BE2C (cell line): ENCODE data around the gene LRCH2.
"Not testable (repeated sequence)": the region's sequence is repeated elsewhere in the genome, so short reads cannot be mapped to it uniquely, and the experiment has no call there.

Experiments
- DNase-seq: peaks from one replicate; pipeline ENCODE4 v3.0.0-alpha.2; 2020
- H3K27me3 ChIP-seq: fragments of 250-450 bp; sonication (Bioruptor Pico); 2 replicates; pipeline ENCODE4 v1.5.1; 2020; ENCODE audit warnings: mild to moderate bottlenecking
- H3K36me3 ChIP-seq: fragments of 250-450 bp; sonication (Bioruptor Pico); 2 replicates; pipeline ENCODE4 v1.5.1; 2020; ENCODE audit warnings: mild to moderate bottlenecking
- H3K4me1 ChIP-seq: fragments of 250-450 bp; sonication (Bioruptor Pico); 2 replicates; pipeline ENCODE4 v1.5.1; 2020
- H3K4me3 ChIP-seq: 2 replicates; pipeline ENCODE4 v1.5.1; 2011; ENCODE audit warnings: low read depth, low read length
- H3K9me3 ChIP-seq: fragments of 250-450 bp; sonication (Bioruptor Pico); 2 replicates; pipeline ENCODE4 v1.5.1; 2020
- TF ChIP-seq, protein P1 (sequence below): IDR thresholded peaks from 2 replicates; pipeline ENCODE4 v1.5.1; 2012; ENCODE audit warnings: mild to moderate bottlenecking, low read depth, low read length

Gene LRCH2

DNA sequence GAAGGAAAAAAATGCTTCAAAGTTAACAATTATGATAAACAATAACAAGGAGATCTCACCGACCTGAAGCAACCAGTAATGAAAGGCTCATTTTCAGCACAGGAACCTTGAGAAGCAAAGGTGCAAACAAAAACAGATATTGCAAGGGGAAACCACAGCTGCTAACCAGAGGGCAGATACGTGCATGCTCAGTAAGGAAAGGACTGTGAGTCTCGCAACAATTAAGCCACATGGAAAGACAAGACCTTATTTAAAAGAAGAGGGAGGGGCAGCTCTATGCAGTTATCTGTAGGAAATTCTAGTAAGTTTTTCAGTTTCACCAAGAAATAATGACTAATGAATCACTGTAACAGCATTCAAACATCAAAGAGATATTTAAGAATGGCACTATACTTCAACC is 19.3 kb downstream of the LRCH2 start:
- no peak for DNase-seq
- Histone ChIP-seq H3K27me3 (no peaks in the 10 kb centered on the region), H3K9me3 (no peaks in the 10 kb centered on the region), H3K4me3 (no peak overlapping the region), H3K4me1 (no peaks in the 10 kb centered on the region), H3K36me3 (no peaks in the 10 kb centered on the region)
- TF ChIP-seq, protein P1, sequence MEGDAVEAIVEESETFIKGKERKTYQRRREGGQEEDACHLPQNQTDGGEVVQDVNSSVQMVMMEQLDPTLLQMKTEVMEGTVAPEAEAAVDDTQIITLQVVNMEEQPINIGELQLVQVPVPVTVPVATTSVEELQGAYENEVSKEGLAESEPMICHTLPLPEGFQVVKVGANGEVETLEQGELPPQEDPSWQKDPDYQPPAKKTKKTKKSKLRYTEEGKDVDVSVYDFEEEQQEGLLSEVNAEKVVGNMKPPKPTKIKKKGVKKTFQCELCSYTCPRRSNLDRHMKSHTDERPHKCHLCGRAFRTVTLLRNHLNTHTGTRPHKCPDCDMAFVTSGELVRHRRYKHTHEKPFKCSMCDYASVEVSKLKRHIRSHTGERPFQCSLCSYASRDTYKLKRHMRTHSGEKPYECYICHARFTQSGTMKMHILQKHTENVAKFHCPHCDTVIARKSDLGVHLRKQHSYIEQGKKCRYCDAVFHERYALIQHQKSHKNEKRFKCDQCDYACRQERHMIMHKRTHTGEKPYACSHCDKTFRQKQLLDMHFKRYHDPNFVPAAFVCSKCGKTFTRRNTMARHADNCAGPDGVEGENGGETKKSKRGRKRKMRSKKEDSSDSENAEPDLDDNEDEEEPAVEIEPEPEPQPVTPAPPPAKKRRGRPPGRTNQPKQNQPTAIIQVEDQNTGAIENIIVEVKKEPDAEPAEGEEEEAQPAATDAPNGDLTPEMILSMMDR = no peak

- no peaks in the 10 kb centered on the region for H3K27me3 ChIP-seq
Measured at GRCh38 chrX:115214151-115214550, 19.7 kb downstream of the LRCH2 start.

DNA sequence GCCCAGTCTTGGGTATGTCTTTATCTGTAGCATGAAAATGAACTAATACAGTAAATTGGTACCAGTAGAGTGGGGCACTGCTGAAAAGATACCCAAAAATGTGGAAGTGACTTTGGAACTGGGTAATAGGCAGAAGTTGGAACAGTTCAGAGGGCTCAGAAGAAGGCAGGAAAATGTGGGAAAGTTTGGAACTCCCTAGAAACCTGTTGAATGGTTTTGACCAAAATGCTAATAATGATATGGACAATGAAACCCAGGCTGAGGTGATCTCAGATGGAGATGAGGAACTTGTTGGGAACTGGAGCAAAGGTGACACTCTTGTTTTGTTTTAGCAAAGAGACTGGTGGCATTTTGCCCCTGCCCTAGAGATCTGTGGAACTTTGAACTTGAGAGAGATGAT is 24.3 kb downstream of the LRCH2 start:
- H3K4me1 ChIP-seq, H3K9me3 ChIP-seq, H3K36me3 ChIP-seq, H3K27me3 ChIP-seq, DNase-seq, H3K4me3 ChIP-seq: not testable (repeated sequence)

More at GRCh38 chrX:115214151-115214550, 19.7 kb downstream of the LRCH2 start:
- TF ChIP-seq, protein P1 = no peak
- Histone ChIP-seq H3K9me3 (no peaks in the 10 kb centered on the region), H3K36me3 (no peaks in the 10 kb centered on the region), H3K4me1 (no peaks in the 10 kb centered on the region), H3K4me3 (no peak overlapping the region)
- DNase-seq = no peak

GRCh38 chrX:115204040-115204439 is 29.9 kb downstream of the LRCH2 start:
- DNase-seq = no peak
- no peaks in the 10 kb centered on the region for H3K27me3 ChIP-seq

GRCh38 chrX:115192244-115192700 is 41.6 kb downstream of the LRCH2 start:
- TF ChIP-seq, protein P1 = no peak
- no peaks in the 10 kb centered on the region for H3K9me3 ChIP-seq
- no peaks in the 10 kb centered on the region for H3K4me1 ChIP-seq

More at GRCh38 chrX:115204040-115204439, 29.9 kb downstream of the LRCH2 start:
- no peak overlapping the region for H3K4me3 ChIP-seq
- TF ChIP-seq, protein P1 = no peak
- no peaks in the 10 kb centered on the region for H3K9me3 ChIP-seq
- H3K36me3 ChIP-seq = no peaks in the 10 kb centered on the region
- H3K4me1 ChIP-seq = no peaks in the 10 kb centered on the region

DNA sequence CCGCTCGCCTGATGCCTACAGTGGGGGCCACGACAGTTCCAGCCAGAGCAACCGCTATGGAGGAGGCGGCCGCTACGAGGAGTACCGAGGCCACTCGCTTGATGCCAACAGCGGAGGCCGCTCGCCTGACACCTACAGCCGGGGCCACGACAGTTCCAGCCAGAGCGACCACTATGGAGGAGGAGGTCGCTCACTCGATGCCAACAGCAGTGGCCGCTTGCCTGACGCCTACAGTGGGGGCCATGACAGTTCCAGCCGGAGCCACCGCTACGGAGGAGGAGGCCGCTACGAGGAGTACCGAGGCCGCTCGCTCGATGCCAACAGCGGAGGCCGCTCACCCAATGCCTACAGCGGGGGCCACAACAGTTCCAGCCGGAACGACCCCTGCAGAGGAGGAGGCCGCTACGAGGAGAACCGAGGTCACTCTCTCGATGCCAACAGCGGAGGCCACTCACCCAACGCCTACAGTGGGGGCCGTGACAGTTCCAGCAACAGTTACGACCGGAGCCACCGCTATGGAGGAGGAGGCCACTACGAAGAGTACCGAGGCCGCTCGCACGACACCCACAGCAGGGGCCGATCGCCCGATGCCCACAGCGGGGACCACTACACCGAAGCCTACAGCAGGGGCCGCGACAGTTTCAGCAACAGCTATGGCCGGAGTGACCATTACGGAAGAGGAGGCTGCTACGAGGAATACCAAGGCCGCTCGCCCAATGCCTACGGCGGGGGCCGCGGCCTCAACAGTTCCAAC is 42.2 kb downstream of the LRCH2 start:
- no peaks in the 10 kb centered on the region for H3K27me3 ChIP-seq
- TF ChIP-seq, protein P1 = no peak
- H3K4me3 ChIP-seq = no peak overlapping the region
- DNase-seq = no peak
- H3K36me3 ChIP-seq = no peaks in the 10 kb centered on the region
- H3K4me1 ChIP-seq = no peaks in the 10 kb centered on the region
- no peaks in the 10 kb centered on the region for H3K9me3 ChIP-seq

More at GRCh38 chrX:115192244-115192700, 41.6 kb downstream of the LRCH2 start:
- no peaks in the 10 kb centered on the region for H3K36me3 ChIP-seq
- no peak overlapping the region for H3K4me3 ChIP-seq
- DNase-seq = no peak
- no peaks in the 10 kb centered on the region for H3K27me3 ChIP-seq
